Mesodermal cell (in vitro differentiated cells): Measurements from ENCODE around the gene SERPINF2.

Experiments used
- H3K27ac ChIP-seq: 2 replicates; pipeline ENCODE4 v1.7.0; 2013; ENCODE audit warnings: mild to moderate bottlenecking, low read depth, low read length, moderate library complexity; ENCODE audit not compliant: severe bottlenecking
- H3K36me3 ChIP-seq: 2 replicates; pipeline ENCODE4 v1.7.1; 2013; ENCODE audit warnings: mild to moderate bottlenecking, low read length, moderate library complexity; ENCODE audit not compliant: control insufficient read depth, insufficient read depth
- H3K4me1 ChIP-seq: one replicate; pipeline ENCODE4 v1.7.1; 2013; ENCODE audit warnings: mild to moderate bottlenecking, low read length; ENCODE audit not compliant: insufficient read depth, control insufficient read depth, poor library complexity, severe bottlenecking
- H3K4me3 ChIP-seq: 2 replicates; pipeline ENCODE4 v1.7.0; 2013; ENCODE audit warnings: low read length, control low read depth, mild to moderate bottlenecking; ENCODE audit not compliant: insufficient read depth, poor library complexity, severe bottlenecking; ENCODE audit errors: extremely low read depth
- H3K9me3 ChIP-seq: 2 replicates; pipeline ENCODE4 v1.7.1; 2013; ENCODE audit warnings: mild to moderate bottlenecking, low read length, moderate library complexity; ENCODE audit not compliant: control insufficient read depth
- WGBS, 2 experiments: methylation state at CpG; one replicate each; pipeline ENCODE4 v1.1.5; 2013; ENCODE audit warnings: missing lambda C conversion rate in 2 of 2; ENCODE audit not compliant: insufficient coverage in 2 of 2; 5-methylcytosine and 5-hydroxymethylcytosine counted together

SERPINF2 gene

GRCh38 chr17:1709971-1710806 is 32.5 kb upstream of the SERPINF2 start, which contains the start of gene TLCD2:
TLCD2 (minus strand) TSS chr17:1710377; CDS start chr17:1710242, 135 bp downstream.
- peaks cover 42% of the 10 kb centered on the region for H3K4me1 ChIP-seq

GRCh38 chr17:1710807-1711553 is 31.7 kb upstream of the SERPINF2 start:
- H3K4me1 ChIP-seq = peaks cover 38% of the 10 kb centered on the region
- no peak overlapping the region for H3K27ac ChIP-seq
- H3K4me3 ChIP-seq = peak overlapping the region; percentile 49
- H3K36me3 ChIP-seq = peaks cover 36% of the 10 kb centered on the region
- no peaks in the 10 kb centered on the region for H3K9me3 ChIP-seq
- 27 to 28% methylated on average over 7 to 9 of the region's 14 CpGs for WGBS, 2 experiments

More at GRCh38 chr17:1709971-1710806, 32.5 kb upstream of the SERPINF2 start, which contains the start of gene TLCD2:
- Histone ChIP-seq H3K9me3 (no peaks in the 10 kb centered on the region), H3K4me3 (peak within 1 kb of the TSS; percentile 49), H3K36me3 (peaks cover 36% of the 10 kb centered on the region), H3K27ac (no peak within 1 kb of the TSS)
- 1% methylated on average over 61 to 71 of the region's 83 CpGs for WGBS, 2 experiments

GRCh38 chr17:1711804-1712203 is 30.9 kb upstream of the SERPINF2 start:
- Histone ChIP-seq H3K4me3 (no peak overlapping the region), H3K9me3 (no peaks in the 10 kb centered on the region), H3K4me1 (peaks cover 38% of the 10 kb centered on the region), H3K27ac (no peak overlapping the region), H3K36me3 (peaks cover 36% of the 10 kb centered on the region)
- WGBS, 2 experiments = 100% methylated on average over 1 of the region's 4 CpGs; no CpG with 5 or more reads in 1 of the 2 experiments

- Histone ChIP-seq H3K4me1 (peaks cover 38% of the 10 kb centered on the region), H3K27ac (no peak overlapping the region), H3K4me3 (no peak overlapping the region), H3K36me3 (peaks cover 36% of the 10 kb centered on the region), H3K9me3 (no peaks in the 10 kb centered on the region)
- WGBS, 2 experiments = 100% methylated on average over 6 to 7 of the region's 8 CpGs
Observed at GRCh38 chr17:1712271-1712670, 30.4 kb upstream of the SERPINF2 start.

GRCh38 chr17:1713160-1713877 is 29.4 kb upstream of the SERPINF2 start:
- H3K4me3 ChIP-seq = peak overlapping the region; percentile 99
- peak overlapping the region; percentile 97 for H3K27ac ChIP-seq
- 63 to 64% methylated on average over 5 to 6 of the region's 10 CpGs for WGBS, 2 experiments
- H3K9me3 ChIP-seq = no peaks in the 10 kb centered on the region
- H3K36me3 ChIP-seq = peaks cover 36% of the 10 kb centered on the region
- H3K4me1 ChIP-seq = peaks cover 44% of the 10 kb centered on the region

- WGBS, 2 experiments = 7 to 12% methylated on average over 8 to 10 of the region's 11 CpGs
- H3K4me1 ChIP-seq = peaks cover 44% of the 10 kb centered on the region
- peak overlapping the region; percentile 97 for H3K27ac ChIP-seq
- H3K4me3 ChIP-seq = peak overlapping the region; percentile 99
- peaks cover 36% of the 10 kb centered on the region for H3K36me3 ChIP-seq
- no peaks in the 10 kb centered on the region for H3K9me3 ChIP-seq
Observed at GRCh38 chr17:1713878-1714426, 28.7 kb upstream of the SERPINF2 start.

GRCh38 chr17:1714427-1714979 is 28.2 kb upstream of the SERPINF2 start:
- Histone ChIP-seq H3K27ac (peak overlapping the region; percentile 97), H3K4me1 (peaks cover 42% of the 10 kb centered on the region), H3K9me3 (no peaks in the 10 kb centered on the region), H3K36me3 (peaks cover 36% of the 10 kb centered on the region), H3K4me3 (peak overlapping the region; percentile 99)
- WGBS, 2 experiments = 2 to 3% methylated on average over 11 to 17 of the region's 19 CpGs

- peak overlapping the region; percentile 99 for H3K4me3 ChIP-seq
- H3K9me3 ChIP-seq = no peaks in the 10 kb centered on the region
- peaks cover 42% of the 10 kb centered on the region for H3K4me1 ChIP-seq
- WGBS, 2 experiments = 1 to 3% methylated on average over 8 to 22 of the region's 32 CpGs
- H3K27ac ChIP-seq = peak overlapping the region; percentile 97
- H3K36me3 ChIP-seq = peaks cover 36% of the 10 kb centered on the region
Observed at GRCh38 chr17:1714980-1715802, 27.5 kb upstream of the SERPINF2 start.

- Histone ChIP-seq H3K9me3 (no peaks in the 10 kb centered on the region), H3K27ac (peak overlapping the region; percentile 97), H3K4me3 (peak overlapping the region; percentile 99), H3K4me1 (peaks cover 36% of the 10 kb centered on the region), H3K36me3 (peaks cover 36% of the 10 kb centered on the region)
- 0 to 3% methylated on average over 4 to 5 of the region's 23 CpGs for WGBS, 2 experiments
Observed at GRCh38 chr17:1715803-1716075, 26.9 kb upstream of the SERPINF2 start.
